ENCODE data around the gene HNRNPDL. TPM values are rescaled to one million over a fixed set of nuclear protein-coding genes. Genes with fewer than 3 reads are reported as not detected.

The HNRNPDL gene
- polyA plus RNA-seq, 1 of the 3 experiments (the other 2 are of a cell fraction): 210 TPM

DNA sequence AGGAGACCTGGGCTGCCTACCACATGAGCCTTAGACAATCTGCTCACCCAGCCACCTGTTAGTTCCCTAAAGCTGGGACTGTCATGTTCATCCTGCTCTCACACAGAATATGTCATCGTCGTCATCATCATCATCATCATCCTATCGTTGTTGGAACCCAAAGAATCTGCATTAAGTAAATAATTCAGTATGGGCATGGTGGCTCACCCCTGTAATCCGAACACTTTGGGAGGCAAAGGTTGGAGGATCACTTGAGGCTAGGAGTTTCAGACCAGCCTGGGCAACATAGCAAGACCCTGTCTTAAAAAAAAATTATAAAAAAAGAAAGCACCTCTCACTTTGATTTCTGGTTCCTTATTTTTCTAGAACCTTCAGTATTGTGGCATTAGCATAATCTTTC lies 6.5 kb upstream of the HNRNPDL start:
- Histone ChIP-seq H3K4me3 (ENCODE audit: low read depth in 2 of 2, low read length in 1 of 2) (no peak overlapping the region), H3K9me2 (no peaks in the 10 kb centered on the region), H2AFZ (ENCODE audit: low read depth) (no peak overlapping the region), H4K20me1 (ENCODE audit: insufficient read depth) (peaks cover 43% of the 10 kb centered on the region), H3K4me1 (ENCODE audit: control insufficient read depth in 1 of 2, insufficient read depth in 2 of 2, low read depth in 1 of 2, low read length in 1 of 2) (peaks cover 2 to 11% of the 10 kb centered on the region in 2 experiments; a peak in 3 of 4 replicates), H3K4me2 (no peak overlapping the region), H3K36me3 (replicated peaks in 1 of 2; ENCODE audit: control insufficient read depth in 1 of 2, insufficient read depth in 2 of 2, low read length in 1 of 2) (peaks cover 0 to 16% of the 10 kb centered on the region in 2 experiments), H3K27ac (ENCODE audit: low read depth in 2 of 2, low read length in 1 of 2) (no peak overlapping the region), H3F3A (replicated peaks; ENCODE audit: insufficient read depth) (no peaks in the 10 kb centered on the region), H3K79me2 (ENCODE audit: insufficient read depth) (peaks cover 99% of the 10 kb centered on the region), H3K9me3 (no peaks in the 10 kb centered on the region), H3K27me3 (ENCODE audit: insufficient read depth) (no peaks in the 10 kb centered on the region), H3K9ac (no peak overlapping the region)
- no peak for TF ChIP-seq RAD21 (IDR thresholded peaks at IDR 0.05; ENCODE audit: low read length)
- no peak for TF ChIP-seq MXI1 (IDR thresholded peaks at IDR 0.05; ENCODE audit: low read depth, low read length)
- TF ChIP-seq NRF1 (IDR thresholded peaks at IDR 0.05; ENCODE audit: low read depth, low read length): no peak
- TF ChIP-seq SMC3 (IDR thresholded peaks at IDR 0.05; ENCODE audit: low read depth, low read length): no peak
- TF ChIP-seq, protein P1, sequence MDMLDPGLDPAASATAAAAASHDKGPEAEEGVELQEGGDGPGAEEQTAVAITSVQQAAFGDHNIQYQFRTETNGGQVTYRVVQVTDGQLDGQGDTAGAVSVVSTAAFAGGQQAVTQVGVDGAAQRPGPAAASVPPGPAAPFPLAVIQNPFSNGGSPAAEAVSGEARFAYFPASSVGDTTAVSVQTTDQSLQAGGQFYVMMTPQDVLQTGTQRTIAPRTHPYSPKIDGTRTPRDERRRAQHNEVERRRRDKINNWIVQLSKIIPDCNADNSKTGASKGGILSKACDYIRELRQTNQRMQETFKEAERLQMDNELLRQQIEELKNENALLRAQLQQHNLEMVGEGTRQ (IDR thresholded peaks at IDR 0.05; ENCODE audit: borderline replicate concordance, low read depth, low read length): no peak
- no peak for TF ChIP-seq CHD2 (IDR thresholded peaks at IDR 0.05; ENCODE audit: low read length, partially characterized antibody)
- CTCF ChIA-PET: interaction anchor here (1.2 to 2.3 kb wide), 2 partner anchors 7 to 302 kb away, joined by 3 to 7 read pairs; no protein-coding TSS in a partner anchor
- no peak for DNase-seq
- WGBS (ENCODE audit: low lambda C conversion rate): 100% methylated on average over 4 of the region's 4 CpGs
- POLR2A ChIA-PET: interaction anchor here (1.2 kb wide), 1 partner anchor 8 kb away, joined by 4 read pairs; no protein-coding TSS in a partner anchor

DNA sequence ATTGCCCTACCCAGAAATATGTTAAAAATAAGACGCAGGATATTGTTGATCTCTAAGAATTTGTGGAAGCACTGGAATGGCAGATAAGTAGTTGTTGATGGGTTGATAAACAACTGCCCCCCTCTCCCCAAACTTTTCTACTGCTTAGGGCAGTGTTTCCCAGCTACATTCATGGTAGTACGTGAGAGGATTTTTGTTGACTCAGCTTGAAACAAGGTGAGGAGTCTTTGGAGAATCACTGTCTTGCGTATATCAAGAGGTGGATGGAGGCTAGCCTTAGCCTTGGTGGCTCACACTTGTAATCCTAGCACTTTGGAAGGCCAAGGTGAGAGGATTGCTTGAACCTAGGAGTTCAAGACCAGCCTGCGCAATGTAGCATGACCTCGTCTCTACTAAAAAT lies 5.9 kb upstream of the HNRNPDL start:
- POLR2A ChIA-PET: no interaction called here
- DNase-seq: no peak
- Histone ChIP-seq H3K4me3 (ENCODE audit: low read depth in 2 of 2, low read length in 1 of 2) (no peak overlapping the region), H3F3A (replicated peaks; ENCODE audit: insufficient read depth) (no peaks in the 10 kb centered on the region), H3K9ac (no peak overlapping the region), H3K4me2 (no peak overlapping the region), H3K9me2 (no peaks in the 10 kb centered on the region), H3K27me3 (ENCODE audit: insufficient read depth) (no peaks in the 10 kb centered on the region), H3K36me3 (replicated peaks in 1 of 2; ENCODE audit: control insufficient read depth in 1 of 2, insufficient read depth in 2 of 2, low read length in 1 of 2) (peaks cover 0 to 16% of the 10 kb centered on the region in 2 experiments), H4K20me1 (ENCODE audit: insufficient read depth) (peaks cover 48% of the 10 kb centered on the region), H3K79me2 (ENCODE audit: insufficient read depth) (peaks cover 100% of the 10 kb centered on the region), H3K27ac (ENCODE audit: low read depth in 2 of 2, low read length in 1 of 2) (no peak overlapping the region), H3K4me1 (ENCODE audit: control insufficient read depth in 1 of 2, insufficient read depth in 2 of 2, low read depth in 1 of 2, low read length in 1 of 2) (peaks cover 2 to 11% of the 10 kb centered on the region in 2 experiments; a peak in 3 of 4 replicates), H2AFZ (ENCODE audit: low read depth) (no peak overlapping the region), H3K9me3 (no peaks in the 10 kb centered on the region)
- WGBS (ENCODE audit: low lambda C conversion rate): 94% methylated on average over 5 of the region's 5 CpGs
- TF ChIP-seq RCOR1 (IDR thresholded peaks at IDR 0.05; ENCODE audit: low read length) (no peak), GATA2 (CRISPR knock-in tag; IDR thresholded peaks at IDR 0.05) (no peak), FOXJ3 (CRISPR knock-in tag; IDR thresholded peaks at IDR 0.05) (no peak), RFX5 (IDR thresholded peaks at IDR 0.05; ENCODE audit: low read length) (no peak), SIN3A (IDR thresholded peaks at IDR 0.05; ENCODE audit: borderline replicate concordance, low read depth, low read length) (no peak), RAD21 (IDR thresholded peaks at IDR 0.05; ENCODE audit: low read length) (no peak), CHD2 (IDR thresholded peaks at IDR 0.05; ENCODE audit: low read length, partially characterized antibody) (no peak), POLR2AphosphoS5 (IDR thresholded peaks at IDR 0.05; ENCODE audit: low read depth, low read length) (no peak), FOXM1 (IDR thresholded peaks at IDR 0.05; ENCODE audit: low read depth) (no peak), TCF12 (IDR thresholded peaks at IDR 0.05) (no peak), TEAD4 (IDR thresholded peaks at IDR 0.05; ENCODE audit: borderline replicate concordance, insufficient read depth) (no peak), RXRA (IDR thresholded peaks at IDR 0.05; ENCODE audit: borderline replicate concordance, low read depth) (no peak), EP300 (IDR thresholded peaks at IDR 0.05; ENCODE audit: borderline replicate concordance in 1 of 2, low read depth in 1 of 2, low read length in 1 of 2) (no peak), MXI1 (IDR thresholded peaks at IDR 0.05; ENCODE audit: low read depth, low read length) (no peak)
- TF ChIP-seq, protein P2, sequence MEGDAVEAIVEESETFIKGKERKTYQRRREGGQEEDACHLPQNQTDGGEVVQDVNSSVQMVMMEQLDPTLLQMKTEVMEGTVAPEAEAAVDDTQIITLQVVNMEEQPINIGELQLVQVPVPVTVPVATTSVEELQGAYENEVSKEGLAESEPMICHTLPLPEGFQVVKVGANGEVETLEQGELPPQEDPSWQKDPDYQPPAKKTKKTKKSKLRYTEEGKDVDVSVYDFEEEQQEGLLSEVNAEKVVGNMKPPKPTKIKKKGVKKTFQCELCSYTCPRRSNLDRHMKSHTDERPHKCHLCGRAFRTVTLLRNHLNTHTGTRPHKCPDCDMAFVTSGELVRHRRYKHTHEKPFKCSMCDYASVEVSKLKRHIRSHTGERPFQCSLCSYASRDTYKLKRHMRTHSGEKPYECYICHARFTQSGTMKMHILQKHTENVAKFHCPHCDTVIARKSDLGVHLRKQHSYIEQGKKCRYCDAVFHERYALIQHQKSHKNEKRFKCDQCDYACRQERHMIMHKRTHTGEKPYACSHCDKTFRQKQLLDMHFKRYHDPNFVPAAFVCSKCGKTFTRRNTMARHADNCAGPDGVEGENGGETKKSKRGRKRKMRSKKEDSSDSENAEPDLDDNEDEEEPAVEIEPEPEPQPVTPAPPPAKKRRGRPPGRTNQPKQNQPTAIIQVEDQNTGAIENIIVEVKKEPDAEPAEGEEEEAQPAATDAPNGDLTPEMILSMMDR (IDR thresholded peaks at IDR 0.05): no peak
- TF ChIP-seq, protein P1 (IDR thresholded peaks at IDR 0.05; ENCODE audit: borderline replicate concordance, low read depth, low read length): no peak
- CTCF ChIA-PET: interaction anchor here (1.1 kb wide), 1 partner anchor 82 kb away, joined by 3 read pairs; no protein-coding TSS in a partner anchor

Measured in SK-N-SH (cell line).